Mesothelial cell of epicardium (in vitro differentiated cells): ENCODE data around the gene PLCB4. TPM values are rescaled to one million over a fixed set of nuclear protein-coding genes. Genes with fewer than 3 reads are reported as not detected.

Experiments used
- DNase-seq, 2 experiments: peaks; one replicate each; pipeline ENCODE4 v3.0.0; 2021; ENCODE audit warnings: low spot score in 2 of 2; ENCODE audit not compliant: unreplicated experiment in 2 of 2
- H3K27ac Mint-ChIP-seq: 2 replicates; pipeline ENCODE4 v1.8.0; 2021; ENCODE audit warnings: mixed read lengths
- H3K27me3 Mint-ChIP-seq: 2 replicates; pipeline ENCODE4 v1.8.0; 2021; ENCODE audit warnings: low read depth, mixed read lengths
- H3K36me3 Mint-ChIP-seq: 2 replicates; pipeline ENCODE4 v1.8.0; 2021; ENCODE audit warnings: mixed read lengths
- H3K4me1 Mint-ChIP-seq: 2 replicates; pipeline ENCODE4 v1.8.0; 2021; ENCODE audit warnings: mixed read lengths
- H3K4me3 Mint-ChIP-seq: 2 replicates; pipeline ENCODE4 v1.8.0; 2021; ENCODE audit warnings: mild to moderate bottlenecking, moderate library complexity, mixed read lengths
- H3K9me3 Mint-ChIP-seq: 2 replicates; pipeline ENCODE4 v1.8.0; 2021; ENCODE audit warnings: mixed read lengths
- total RNA-seq: library from RNA; stranded (reverse); gene quantifications from 3 replicates; pipeline ENCODE4 v1.2.1, GENCODE V29; 2021
- TF ChIP-seq, protein P1 (sequence below): fragments of 200-600 bp; sonication (generic); IDR thresholded peaks from one replicate; pipeline ENCODE4 v1.5.0; 2021; ENCODE audit warnings: antibody characterized with exemption; ENCODE audit not compliant: unreplicated experiment

The PLCB4 gene
- total RNA-seq, 1 donor from 2014 or later = 14.0 TPM

DNA sequence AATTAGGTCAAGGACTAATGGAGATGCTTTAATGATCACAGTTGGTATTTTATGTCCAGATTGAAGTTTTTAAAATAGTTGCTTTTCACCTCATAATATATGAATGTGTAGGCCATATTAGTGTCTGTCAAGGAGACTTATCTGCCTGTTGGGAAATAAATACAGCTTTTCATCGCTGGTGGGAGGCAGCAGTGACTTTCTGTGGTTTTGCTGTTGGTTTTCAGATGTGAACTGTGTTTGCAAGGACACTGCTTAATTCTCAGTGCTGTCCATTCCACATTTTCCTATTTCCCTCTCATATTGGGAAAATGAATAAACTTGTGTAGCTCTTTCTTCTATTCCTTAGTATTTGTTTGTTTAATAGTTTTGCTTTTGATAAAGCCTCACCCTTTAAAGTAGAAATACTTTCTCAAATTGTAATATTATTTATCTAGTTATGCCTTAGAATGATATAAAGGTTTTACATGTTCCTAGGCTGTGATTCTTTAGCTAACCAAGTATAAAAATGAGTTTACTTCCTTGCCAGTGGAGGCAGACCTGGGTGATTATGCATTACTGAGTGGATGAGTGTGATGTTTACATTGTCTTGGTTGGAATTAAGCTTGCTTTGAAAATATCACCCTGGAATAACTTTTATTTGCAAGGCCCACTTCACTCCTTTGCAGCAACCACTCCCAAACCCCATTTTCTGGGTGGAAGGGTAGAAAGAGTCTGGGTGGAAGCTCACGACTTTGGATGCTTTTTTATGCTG, 3.3 kb downstream of the PLCB4 start:
- Mint-ChIP-seq H3K4me1 (peaks cover 34% of the 10 kb centered on the region), H3K4me3 (no peak overlapping the region), H3K27ac (peak overlapping the region; percentile 43), H3K27me3 (no peaks in the 10 kb centered on the region), H3K36me3 (no peaks in the 10 kb centered on the region), H3K9me3 (no peaks in the 10 kb centered on the region)
- no peak for DNase-seq
- TF ChIP-seq, protein P1, sequence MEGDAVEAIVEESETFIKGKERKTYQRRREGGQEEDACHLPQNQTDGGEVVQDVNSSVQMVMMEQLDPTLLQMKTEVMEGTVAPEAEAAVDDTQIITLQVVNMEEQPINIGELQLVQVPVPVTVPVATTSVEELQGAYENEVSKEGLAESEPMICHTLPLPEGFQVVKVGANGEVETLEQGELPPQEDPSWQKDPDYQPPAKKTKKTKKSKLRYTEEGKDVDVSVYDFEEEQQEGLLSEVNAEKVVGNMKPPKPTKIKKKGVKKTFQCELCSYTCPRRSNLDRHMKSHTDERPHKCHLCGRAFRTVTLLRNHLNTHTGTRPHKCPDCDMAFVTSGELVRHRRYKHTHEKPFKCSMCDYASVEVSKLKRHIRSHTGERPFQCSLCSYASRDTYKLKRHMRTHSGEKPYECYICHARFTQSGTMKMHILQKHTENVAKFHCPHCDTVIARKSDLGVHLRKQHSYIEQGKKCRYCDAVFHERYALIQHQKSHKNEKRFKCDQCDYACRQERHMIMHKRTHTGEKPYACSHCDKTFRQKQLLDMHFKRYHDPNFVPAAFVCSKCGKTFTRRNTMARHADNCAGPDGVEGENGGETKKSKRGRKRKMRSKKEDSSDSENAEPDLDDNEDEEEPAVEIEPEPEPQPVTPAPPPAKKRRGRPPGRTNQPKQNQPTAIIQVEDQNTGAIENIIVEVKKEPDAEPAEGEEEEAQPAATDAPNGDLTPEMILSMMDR = no peak

DNA sequence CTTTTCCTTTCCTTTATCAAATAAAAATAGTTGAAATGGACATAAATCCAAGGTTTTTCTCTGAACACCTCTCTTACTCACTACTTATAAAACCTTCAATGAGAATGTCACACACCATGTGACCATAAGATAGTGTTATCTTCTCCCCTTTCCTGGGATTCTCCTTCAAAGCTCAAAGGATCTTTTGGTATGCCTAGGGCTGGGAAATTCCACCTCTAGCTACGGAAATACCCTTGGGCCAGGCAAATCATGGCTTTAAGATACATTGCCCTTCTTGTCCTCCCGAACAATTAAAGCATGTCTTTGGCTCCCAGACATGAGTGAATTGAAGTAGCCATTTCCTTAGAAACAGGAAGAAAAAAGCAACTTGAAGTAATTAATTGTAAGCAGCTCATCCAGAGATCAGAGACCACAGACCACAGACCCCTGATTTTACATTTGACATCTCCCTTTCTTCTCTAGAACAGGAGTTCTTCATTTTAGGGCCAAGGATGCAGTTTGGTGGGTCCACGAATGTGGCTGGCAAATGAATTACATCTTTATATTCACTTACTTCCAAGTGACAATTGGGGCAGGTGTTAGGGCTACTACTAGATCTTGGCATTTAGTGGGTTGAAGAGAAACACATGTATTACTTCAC, 4.1 kb downstream of the PLCB4 start:
- Mint-ChIP-seq H3K27me3 (no peaks in the 10 kb centered on the region), H3K27ac (peak overlapping the region; percentile 83), H3K9me3 (no peaks in the 10 kb centered on the region), H3K4me3 (no peak overlapping the region), H3K4me1 (peaks cover 29% of the 10 kb centered on the region), H3K36me3 (no peaks in the 10 kb centered on the region)
- DNase-seq = no peak
- TF ChIP-seq, protein P1 = no peak

DNA sequence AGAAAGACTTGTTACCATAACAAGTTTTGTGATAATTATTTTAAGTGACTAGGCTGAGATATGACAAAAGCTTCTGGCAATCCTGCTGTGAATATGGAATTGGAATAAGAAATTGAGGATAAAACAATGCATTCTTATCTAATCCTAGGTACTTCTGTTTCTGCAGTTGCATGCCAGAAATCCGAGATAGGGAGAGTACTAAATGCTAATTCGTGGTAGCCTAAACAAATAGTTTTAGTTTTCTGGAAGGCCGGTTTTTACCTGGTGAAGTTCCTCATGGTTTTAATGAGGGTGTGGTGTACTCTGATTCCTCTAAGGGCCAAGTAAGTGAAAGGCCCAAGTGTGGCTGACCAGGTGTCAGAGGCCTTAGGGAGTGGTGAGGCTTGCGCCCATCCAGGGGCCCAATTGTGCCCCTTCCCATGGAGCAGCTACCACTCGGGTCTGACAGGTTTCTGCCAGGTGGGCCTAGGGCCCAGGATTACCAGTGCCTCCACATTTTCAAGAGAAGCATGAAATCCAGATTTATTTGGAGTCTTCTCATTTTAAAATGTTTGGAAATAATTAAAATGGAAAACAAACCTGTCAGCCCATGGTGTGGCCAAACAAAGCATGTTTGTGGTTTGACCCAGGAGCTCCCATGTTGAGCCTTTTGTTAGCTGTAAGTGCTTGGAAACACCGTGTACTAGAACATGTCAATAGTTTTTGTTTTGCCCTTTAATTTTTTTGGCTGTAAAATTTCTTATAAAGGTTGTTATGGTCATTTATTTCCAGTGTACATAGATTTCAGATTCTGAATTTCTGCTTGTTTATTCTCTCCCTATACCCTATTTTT, 6.6 kb downstream of the PLCB4 start:
- H3K36me3 Mint-ChIP-seq = no peaks in the 10 kb centered on the region
- TF ChIP-seq, protein P1 = no peak
- no peak for DNase-seq
- H3K27ac Mint-ChIP-seq = no peak overlapping the region
- H3K4me1 Mint-ChIP-seq = peaks cover 20% of the 10 kb centered on the region
- no peaks in the 10 kb centered on the region for H3K27me3 Mint-ChIP-seq
- H3K4me3 Mint-ChIP-seq = no peak overlapping the region
- no peaks in the 10 kb centered on the region for H3K9me3 Mint-ChIP-seq

DNA sequence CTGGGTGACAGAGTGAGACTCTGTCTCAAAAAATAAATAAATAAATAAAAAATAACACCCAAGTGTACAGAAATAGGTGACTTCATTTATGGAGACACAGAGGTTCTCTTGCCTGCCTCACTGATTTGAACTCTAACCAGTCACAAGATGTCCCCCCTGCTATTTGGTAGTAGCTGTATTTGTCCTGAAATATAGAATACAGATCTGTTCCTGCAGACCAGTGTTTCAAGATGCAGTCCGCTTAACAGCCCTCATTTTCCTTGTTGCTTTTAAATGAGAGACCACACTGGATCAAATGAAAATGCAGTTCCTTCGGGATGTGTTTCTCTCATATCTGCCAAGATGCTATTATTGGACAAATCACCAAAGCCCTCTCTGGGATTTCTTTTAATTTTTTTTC, 7.6 kb downstream of the PLCB4 start:
- TF ChIP-seq, protein P1 = no peak
- H3K4me3 Mint-ChIP-seq = no peak overlapping the region

DNA sequence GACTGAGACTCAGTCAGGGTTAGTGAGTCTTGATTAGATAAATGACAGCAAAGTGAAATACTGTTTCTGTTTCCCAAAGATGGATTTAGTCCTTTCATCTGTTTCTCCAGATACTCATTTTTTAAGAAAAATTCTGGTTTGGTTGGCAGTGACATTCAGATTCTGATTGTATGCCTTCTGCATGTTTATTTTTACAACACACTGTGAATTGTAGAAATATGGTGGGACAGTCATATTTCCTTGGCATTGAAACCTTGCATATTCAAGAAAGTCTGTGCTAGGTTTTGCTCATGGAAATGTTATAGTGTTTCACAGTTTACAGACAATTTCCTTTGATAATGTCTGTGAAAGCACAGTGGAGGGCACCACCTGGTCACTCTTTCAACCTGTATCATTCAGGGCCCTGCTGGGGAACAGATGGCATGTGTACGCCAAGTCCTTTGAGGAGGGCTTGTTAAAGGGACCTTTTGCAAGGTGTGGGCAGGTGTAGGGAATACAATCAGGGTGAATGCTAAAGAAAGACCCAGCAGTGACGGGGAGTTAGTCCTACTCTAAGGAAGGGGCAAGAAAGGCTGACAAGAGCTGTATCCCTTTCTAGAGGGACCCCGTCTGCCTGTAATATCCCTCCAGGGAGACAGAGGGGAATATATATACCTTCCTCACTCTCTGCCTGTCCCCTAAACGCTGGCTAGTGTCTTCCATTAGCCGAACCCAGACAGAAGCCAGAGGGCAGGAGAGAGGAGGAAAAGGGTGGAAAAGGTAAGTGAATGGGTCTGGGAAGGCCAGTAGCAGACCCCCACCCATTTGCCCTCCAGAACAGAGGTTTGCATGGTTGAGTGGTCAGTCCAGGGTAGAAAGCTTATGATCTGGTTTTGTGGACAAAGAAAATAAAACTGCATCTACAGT, 10.2 kb downstream of the PLCB4 start:
- no peak overlapping the region for H3K4me3 Mint-ChIP-seq
- no peaks in the 10 kb centered on the region for H3K27me3 Mint-ChIP-seq
- H3K9me3 Mint-ChIP-seq = no peaks in the 10 kb centered on the region
- H3K4me1 Mint-ChIP-seq = peaks cover 13% of the 10 kb centered on the region
- H3K27ac Mint-ChIP-seq = no peak overlapping the region
- H3K36me3 Mint-ChIP-seq = no peaks in the 10 kb centered on the region
- no peak for DNase-seq
- TF ChIP-seq, protein P1 = no peak

More for the DNA sequence above, 7.6 kb downstream of the PLCB4 start:
- Mint-ChIP-seq H3K27me3 (no peaks in the 10 kb centered on the region), H3K9me3 (no peaks in the 10 kb centered on the region), H3K27ac (no peak overlapping the region), H3K4me1 (peaks cover 15% of the 10 kb centered on the region), H3K36me3 (no peaks in the 10 kb centered on the region)
- no peak for DNase-seq
